ENCODE measurements around the gene PHYH. TPM values are rescaled to one million over a fixed set of nuclear protein-coding genes. Genes with fewer than 3 reads are reported as not detected.
A peak's percentile ranks its signal among the peaks of the same experiment; 100 is the strongest.

Gene PHYH
- total and polyA plus RNA-seq, 8 donors, result 0.58 to 65.5 (median 20.0) TPM

DNA sequence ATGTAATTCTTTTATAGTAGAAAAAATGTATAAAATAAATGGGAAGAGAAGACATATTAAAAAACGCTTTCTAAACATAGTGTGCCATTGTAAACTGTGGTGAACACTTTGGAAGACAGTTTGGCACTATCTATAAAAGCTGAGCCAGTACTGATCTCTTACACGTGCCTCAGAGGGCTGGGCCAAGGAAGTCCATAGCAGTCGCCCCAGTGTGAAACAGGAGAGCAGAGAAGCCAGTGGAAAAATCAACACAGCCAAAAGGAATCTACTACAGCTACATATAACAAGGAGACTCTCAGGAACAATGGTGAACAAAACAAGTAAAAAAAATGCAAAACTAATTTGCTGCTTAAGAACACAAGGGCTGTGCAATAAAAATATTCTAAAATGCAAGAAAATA, 27.7 kb upstream of the PHYH start:
- H3K36me3 ChIP-seq, result peaks cover 53 to 100% (median 98%) of the 10 kb centered on the region in 4 donors
- no peak for TF ChIP-seq POLR2A (IDR thresholded peaks at IDR 0.05)
- TF ChIP-seq POLR2AphosphoS5 (IDR thresholded peaks at IDR 0.05), result no peak
- WGBS, 5 donors, result 19 to 37% (median 25%) methylated on average over 3 of the region's 3 CpGs
- intact Hi-C loops (cut with DNase I; ENCODE audit: low total_unique reads), result no loop called here
- DNase-seq, result no peak
- H3K27me3 ChIP-seq, result no peaks in the 10 kb centered on the region
- peaks cover 0 to 4% (median 0%) of the 10 kb centered on the region in 4 donors for H3K4me1 ChIP-seq
- H3K4me3 ChIP-seq, result no peak overlapping the region
- no peak overlapping the region for H3K27ac ChIP-seq
- H3K9me3 ChIP-seq, result no peaks in the 10 kb centered on the region

DNA sequence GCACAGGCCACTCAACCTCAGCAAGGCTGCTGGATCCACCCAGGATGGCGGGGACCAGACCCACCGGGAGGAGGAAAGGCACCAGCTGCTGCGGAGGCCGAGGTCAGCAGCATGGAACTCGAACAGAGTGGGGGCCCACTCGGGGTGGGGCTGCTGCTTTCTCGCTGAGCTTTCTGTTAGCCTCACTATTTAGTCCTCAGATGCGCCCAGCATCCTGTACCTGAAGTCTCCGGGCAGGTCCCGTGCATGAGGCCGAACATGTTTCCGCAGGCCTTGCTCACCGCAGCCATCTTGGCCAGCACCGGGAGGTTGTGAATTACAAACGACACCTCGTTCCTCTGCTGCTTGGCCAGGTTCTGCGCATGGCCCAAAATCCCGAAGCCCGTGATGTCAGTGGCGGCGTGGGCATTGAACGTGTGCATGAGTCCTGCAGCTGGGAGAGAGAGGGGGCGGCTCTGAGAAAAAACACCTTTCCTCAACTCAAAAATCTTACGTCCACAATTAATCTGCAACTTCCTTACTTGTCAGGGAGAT, 22.8 kb upstream of the PHYH start:
- Histone ChIP-seq H3K4me1 (peaks cover 0 to 2% (median 0%) of the 10 kb centered on the region in 4 donors), H3K4me3 (no peak overlapping the region), H3K27ac (no peak overlapping the region), H3K9me3 (no peaks in the 10 kb centered on the region), H3K27me3 (no peaks in the 10 kb centered on the region), H3K36me3 (peaks cover 60 to 99% (median 97%) of the 10 kb centered on the region in 4 donors)
- TF ChIP-seq POLR2A (IDR thresholded peaks at IDR 0.05) (no peak), POLR2AphosphoS5 (IDR thresholded peaks at IDR 0.05) (no peak), EP300 (IDR thresholded peaks at IDR 0.05) (no peak)
- TF ChIP-seq, protein P1, sequence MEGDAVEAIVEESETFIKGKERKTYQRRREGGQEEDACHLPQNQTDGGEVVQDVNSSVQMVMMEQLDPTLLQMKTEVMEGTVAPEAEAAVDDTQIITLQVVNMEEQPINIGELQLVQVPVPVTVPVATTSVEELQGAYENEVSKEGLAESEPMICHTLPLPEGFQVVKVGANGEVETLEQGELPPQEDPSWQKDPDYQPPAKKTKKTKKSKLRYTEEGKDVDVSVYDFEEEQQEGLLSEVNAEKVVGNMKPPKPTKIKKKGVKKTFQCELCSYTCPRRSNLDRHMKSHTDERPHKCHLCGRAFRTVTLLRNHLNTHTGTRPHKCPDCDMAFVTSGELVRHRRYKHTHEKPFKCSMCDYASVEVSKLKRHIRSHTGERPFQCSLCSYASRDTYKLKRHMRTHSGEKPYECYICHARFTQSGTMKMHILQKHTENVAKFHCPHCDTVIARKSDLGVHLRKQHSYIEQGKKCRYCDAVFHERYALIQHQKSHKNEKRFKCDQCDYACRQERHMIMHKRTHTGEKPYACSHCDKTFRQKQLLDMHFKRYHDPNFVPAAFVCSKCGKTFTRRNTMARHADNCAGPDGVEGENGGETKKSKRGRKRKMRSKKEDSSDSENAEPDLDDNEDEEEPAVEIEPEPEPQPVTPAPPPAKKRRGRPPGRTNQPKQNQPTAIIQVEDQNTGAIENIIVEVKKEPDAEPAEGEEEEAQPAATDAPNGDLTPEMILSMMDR (IDR thresholded peaks at IDR 0.05), result no peak
- WGBS, 5 donors, result 95 to 98% (median 97%) methylated on average over 24 of the region's 24 CpGs
- intact Hi-C loops (cut with DNase I; ENCODE audit: low total_unique reads), result no loop called here
- no peak for DNase-seq

DNA sequence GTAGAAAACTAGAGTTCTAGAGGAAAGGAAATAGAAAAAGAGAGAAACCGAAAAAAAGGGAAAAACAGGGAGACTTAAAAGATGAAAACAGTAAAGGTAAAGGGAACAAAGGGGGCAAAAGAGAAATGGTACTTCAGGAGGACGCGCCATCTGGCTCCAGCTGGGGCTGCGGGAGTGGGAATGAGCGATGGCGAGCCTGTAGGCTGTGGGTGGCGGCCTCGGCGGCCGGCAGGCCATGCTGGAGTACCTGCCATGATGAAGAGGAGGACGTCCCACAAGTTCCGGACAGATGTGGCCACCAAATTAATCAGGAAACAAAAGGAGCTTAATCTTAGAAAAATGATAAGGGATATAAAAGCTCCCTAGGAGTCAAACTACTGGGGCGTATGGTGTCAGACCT, 21.7 kb upstream of the PHYH start:
- DNase-seq, result no peak
- 91 to 98% (median 92%) methylated on average over 13 of the region's 13 CpGs for WGBS, 5 donors
- TF ChIP-seq, protein P1 (IDR thresholded peaks at IDR 0.05), result no peak
- TF ChIP-seq EP300 (IDR thresholded peaks at IDR 0.05), result no peak
- TF ChIP-seq POLR2AphosphoS5 (IDR thresholded peaks at IDR 0.05), result no peak
- no peak for TF ChIP-seq POLR2A (IDR thresholded peaks at IDR 0.05)
- Histone ChIP-seq H3K36me3 (peaks cover 52 to 92% (median 88%) of the 10 kb centered on the region in 4 donors), H3K27ac (no peak overlapping the region), H3K4me1 (no peaks in the 10 kb centered on the region), H3K9me3 (no peaks in the 10 kb centered on the region), H3K4me3 (no peak overlapping the region), H3K27me3 (no peaks in the 10 kb centered on the region)
- intact Hi-C loops (cut with DNase I; ENCODE audit: low total_unique reads), result no loop called here

DNA sequence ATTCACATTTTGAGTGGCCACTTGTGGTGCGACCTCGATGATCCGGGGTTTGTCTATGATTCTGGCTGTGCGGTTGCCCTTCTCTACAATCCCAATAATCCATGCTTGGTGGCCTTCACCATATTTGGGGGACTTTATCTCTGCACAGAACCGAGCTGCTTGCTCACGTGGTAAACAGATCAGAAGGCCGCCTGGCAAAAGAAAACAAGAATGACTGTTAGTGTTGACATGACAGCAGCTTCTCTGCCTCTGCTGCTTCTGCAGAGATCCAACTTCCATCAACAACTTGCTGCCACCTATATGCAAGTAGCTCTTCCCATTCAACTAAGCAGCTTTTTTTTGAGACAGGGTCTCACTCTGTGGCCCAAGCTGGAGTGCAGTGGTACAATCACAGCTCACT, 19.3 kb upstream of the PHYH start:
- Histone ChIP-seq H3K36me3 (peaks cover 40 to 69% (median 65%) of the 10 kb centered on the region in 4 donors), H3K4me1 (no peaks in the 10 kb centered on the region), H3K9me3 (no peaks in the 10 kb centered on the region), H3K27me3 (no peaks in the 10 kb centered on the region), H3K4me3 (no peak overlapping the region), H3K27ac (no peak overlapping the region)
- DNase-seq, result no peak
- 68 to 85% (median 79%) methylated on average over 7 of the region's 7 CpGs for WGBS, 5 donors
- intact Hi-C loops (cut with DNase I; ENCODE audit: low total_unique reads), result no loop called here
- no peak for TF ChIP-seq POLR2AphosphoS5 (IDR thresholded peaks at IDR 0.05)
- no peak for TF ChIP-seq EP300 (IDR thresholded peaks at IDR 0.05)
- TF ChIP-seq, protein P1 (IDR thresholded peaks at IDR 0.05), result no peak
- no peak for TF ChIP-seq POLR2A (IDR thresholded peaks at IDR 0.05)

DNA sequence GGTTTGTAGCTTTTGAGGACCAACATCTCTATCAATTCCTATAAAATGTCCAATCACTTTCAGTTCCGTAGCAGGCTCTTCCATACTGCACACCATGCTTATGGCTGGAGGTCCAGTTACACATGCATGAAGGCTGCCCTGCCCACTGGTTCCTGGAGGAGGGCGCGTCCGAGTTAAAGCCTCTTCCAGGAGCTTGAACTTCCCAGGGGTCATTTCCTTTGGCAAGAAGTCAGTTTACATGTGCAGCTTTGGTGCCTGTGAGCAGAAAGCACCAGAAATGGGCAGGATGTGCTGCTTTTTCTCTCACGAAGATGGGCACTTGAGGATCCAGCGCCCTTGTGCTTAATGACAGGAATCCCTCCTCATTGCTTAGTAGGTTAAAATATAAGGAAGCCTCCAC, 17.6 kb upstream of the PHYH start:
- intact Hi-C loops (cut with DNase I; ENCODE audit: low total_unique reads), result no loop called here
- Histone ChIP-seq H3K9me3 (no peaks in the 10 kb centered on the region), H3K27ac (no peak overlapping the region), H3K36me3 (peaks cover 30 to 52% (median 48%) of the 10 kb centered on the region in 4 donors), H3K27me3 (no peaks in the 10 kb centered on the region), H3K4me3 (no peak overlapping the region), H3K4me1 (no peaks in the 10 kb centered on the region)
- DNase-seq, result peak in 1 of 2 donors; percentile 44
- TF ChIP-seq, protein P1 (IDR thresholded peaks at IDR 0.05), result no peak
- no peak for TF ChIP-seq POLR2A (IDR thresholded peaks at IDR 0.05)
- WGBS, 5 donors, result 62 to 79% (median 67%) methylated on average over 6 of the region's 6 CpGs
